Raji (cell line): ENCODE results near the gene SNCB.

Source experiments
- POLR2A ChIP-seq: IDR thresholded peaks from 2 replicates; pipeline ENCODE4 v1.6.1; 2011; ENCODE audit warnings: low read depth, low read length, control low read depth; ENCODE audit not compliant: insufficient read depth

Gene SNCB

GRCh38 chr5:176638437-176638836, 8.1 kb upstream of the SNCB start:
- TF ChIP-seq POLR2A = no peak

- TF ChIP-seq POLR2A = no peak
These were observed 7.2 kb upstream of the SNCB start for GRCh38 chr5:176637556-176637955.

GRCh38 chr5:176636426-176636825, 6.1 kb upstream of the SNCB start:
- TF ChIP-seq POLR2A = no peak

GRCh38 chr5:176633598-176633997, 3.3 kb upstream of the SNCB start:
- TF ChIP-seq POLR2A = no peak

GRCh38 chr5:176632745-176633144, 2.4 kb upstream of the SNCB start:
- TF ChIP-seq POLR2A = no peak

- no peak for TF ChIP-seq POLR2A
These were observed 1.3 kb upstream of the SNCB start for GRCh38 chr5:176631383-176632200.

- no peak for TF ChIP-seq POLR2A
These were observed 418 bp upstream of the SNCB start for GRCh38 chr5:176630681-176631222.

- no peak for TF ChIP-seq POLR2A
These were observed 949 bp downstream of the SNCB start for GRCh38 chr5:176629317-176629852.

- TF ChIP-seq POLR2A = no peak
These were observed 1.7 kb downstream of the SNCB start for GRCh38 chr5:176628406-176629228.

GRCh38 chr5:176627582-176627981, 2.8 kb downstream of the SNCB start:
- no peak for TF ChIP-seq POLR2A

GRCh38 chr5:176626876-176627236, 3.5 kb downstream of the SNCB start:
- no peak for TF ChIP-seq POLR2A

- no peak for TF ChIP-seq POLR2A
These were observed 4.1 kb downstream of the SNCB start for GRCh38 chr5:176625966-176626875.

GRCh38 chr5:176625512-176625911, 4.8 kb downstream of the SNCB start:
- TF ChIP-seq POLR2A = no peak

- TF ChIP-seq POLR2A = no peak
These were observed 5.4 kb downstream of the SNCB start for GRCh38 chr5:176624938-176625337.

GRCh38 chr5:176624142-176624541, 6.2 kb downstream of the SNCB start:
- TF ChIP-seq POLR2A = no peak
